GM21528 (cell line): ENCODE measurements around the gene NPPA.

ENCODE experiments used
- ATAC-seq: cut with Tn5 transposase; IDR thresholded peaks from one replicate; pipeline ENCODE4 v1.9.1; 2021; ENCODE audit warnings: mild to moderate bottlenecking, moderate library complexity; ENCODE audit not compliant: unreplicated experiment, low FRiP score

Gene NPPA

DNA sequence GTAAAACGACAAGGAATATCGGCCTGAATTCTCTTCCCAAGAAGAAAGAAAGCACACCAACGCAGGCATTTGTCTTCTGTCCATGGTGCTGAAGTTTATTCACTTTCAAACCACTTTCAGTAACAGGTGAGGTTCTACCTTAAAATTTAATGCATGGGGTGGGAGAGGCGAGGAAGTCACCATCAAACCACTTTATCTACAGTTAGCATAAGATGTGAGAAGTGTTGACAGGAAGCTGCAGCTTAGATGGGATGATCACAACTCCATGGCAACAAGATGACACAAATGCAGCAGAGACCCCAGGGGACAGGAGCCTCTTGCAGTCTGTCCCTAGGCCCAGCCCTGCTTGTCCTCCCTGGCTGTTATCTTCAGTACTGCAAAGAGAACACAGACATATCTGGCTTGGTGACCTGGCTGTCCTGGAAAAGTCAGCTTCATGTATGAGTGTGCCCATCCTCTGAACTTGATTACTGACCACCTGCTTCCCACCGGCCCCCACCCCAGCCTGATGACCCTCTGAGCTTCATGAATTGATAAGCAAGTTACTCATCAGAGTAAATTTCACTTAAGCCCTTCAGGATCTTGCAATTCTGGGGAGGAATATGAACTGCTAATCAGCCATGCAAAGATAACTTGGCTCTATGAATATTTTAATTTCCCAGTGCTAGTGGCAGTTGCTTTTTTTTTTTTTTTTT lies 1.8 kb downstream of the NPPA start:
- no peak for ATAC-seq

DNA sequence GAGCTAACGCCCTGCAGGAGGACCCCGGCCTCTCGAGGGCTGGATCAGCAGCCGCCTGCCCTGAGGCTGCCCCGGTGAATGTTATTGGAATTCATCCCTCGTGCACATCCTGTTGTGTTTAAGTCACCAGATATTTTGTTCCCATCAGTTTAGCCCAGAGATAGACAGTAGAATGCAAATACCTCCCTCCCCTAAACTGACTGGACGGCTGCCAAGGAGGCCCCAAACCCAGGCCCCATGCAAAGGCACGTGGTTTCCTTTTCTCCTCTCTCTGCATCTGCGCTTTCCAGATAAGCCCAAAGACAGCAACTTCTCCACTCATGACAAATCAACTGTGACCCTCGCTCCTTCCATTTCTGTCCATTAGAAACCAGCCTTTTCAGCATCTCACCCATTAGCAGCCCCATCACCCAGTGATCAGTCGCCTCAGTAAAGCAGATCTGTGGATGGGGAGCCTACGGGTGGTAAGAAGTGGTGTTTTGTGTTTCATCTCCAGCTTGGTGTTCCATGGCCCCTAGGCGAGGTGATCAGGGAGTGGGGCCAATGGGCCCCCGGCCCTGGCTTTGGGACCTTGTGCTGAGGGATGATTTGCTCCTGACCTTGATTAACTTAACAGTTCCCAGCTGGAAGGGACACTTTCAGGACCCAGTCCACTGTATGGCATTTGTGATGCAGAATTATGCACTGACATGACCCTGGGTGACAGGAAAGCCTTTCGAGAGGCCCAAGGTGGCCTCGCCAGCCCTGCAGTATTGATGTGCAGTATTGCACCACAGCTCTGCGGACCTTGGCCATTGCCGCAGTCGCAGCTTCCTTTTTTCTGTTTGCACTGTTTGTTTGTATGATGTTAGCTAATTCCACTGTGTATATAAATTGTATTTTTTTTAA lies 5.2 kb downstream of the NPPA start:
- ATAC-seq = no peak

DNA sequence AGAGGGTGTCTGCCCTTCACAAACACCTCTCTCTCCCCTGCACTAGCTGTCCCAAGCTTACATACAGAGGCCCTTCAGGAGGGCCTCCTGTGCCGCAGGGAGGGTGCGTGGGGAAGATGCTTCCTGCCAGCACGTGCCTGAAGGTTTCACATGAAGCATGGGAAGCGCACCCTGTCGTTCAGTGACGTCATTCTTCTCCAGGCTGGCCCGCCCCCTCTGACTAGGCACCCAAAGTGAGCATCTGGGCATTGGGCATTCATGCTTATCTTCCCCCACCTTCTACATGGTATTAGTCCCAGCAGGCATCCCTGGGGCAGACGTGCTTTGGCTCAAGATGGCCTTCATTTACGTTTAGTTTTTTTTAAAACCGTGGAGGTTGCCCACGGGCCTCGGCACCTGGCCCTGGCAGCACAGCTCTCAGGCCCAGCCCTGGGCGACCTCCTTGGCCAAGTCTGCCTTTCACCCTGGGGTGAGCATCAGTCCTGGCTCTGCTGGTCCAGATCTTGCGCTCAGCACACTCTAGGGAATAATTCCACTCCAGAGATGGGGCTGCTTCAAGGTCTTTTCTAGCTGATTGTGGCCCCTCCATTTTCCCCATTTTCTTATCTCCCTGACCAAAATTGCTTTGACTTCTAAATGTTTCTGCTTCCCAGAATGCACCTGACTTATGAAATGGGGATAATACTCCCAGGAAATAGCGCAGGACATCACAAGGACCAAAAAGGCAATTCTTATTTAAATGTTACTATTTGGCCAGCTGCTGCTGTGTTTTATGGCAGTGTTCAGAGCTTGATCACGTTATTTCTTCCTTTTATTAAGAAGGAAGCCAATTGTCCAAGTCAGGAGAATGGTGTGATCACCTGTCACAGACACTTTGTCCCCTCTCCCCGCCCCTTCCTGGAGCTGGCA lies 6.1 kb downstream of the NPPA start:
- no peak for ATAC-seq

DNA sequence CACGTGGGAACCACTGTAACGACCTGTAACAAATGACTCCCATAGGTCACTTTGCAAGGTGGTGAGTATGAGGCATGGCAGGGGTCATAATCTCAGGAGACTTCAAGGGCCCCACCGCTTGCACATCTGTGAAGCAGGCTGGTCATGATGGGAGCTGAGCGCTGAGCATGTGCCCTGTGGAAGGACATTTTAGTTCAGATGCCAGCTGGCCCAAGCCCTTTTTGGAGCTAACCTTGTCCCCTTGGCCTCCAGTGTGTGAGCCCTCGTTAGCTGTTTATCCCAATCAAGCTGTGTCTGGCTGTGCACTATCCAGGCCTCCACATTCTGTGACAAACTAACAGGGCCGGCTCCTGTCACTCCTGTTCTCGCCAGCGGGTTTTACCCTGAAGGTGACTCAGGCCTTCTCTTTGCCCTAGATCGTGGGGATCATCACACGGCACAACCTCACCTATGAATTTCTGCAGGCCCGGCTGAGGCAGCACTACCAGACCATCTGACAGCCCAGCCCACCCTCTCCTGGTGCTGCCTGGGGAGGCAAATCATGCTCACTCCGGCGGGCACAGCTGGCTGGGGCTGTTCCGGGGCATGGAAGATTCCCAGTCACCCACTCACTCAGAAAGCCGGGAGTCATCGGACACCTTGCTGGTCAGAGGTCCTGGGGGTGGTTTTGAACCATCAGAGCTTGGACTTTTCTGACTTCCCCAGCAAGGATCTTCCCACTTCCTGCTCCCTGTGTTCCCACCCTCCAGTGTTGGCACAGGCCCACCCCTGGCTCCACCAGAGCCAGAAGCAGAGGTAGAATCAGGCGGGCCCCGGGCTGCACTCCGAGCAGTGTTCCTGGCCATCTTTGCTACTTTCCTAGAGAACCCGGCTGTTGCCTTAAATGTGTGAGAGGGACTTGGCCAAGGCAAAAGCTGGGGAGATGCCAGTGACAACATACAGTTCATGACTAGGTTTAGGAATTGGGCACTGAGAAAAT lies 7.6 kb downstream of the NPPA start:
- ATAC-seq = no peak

DNA sequence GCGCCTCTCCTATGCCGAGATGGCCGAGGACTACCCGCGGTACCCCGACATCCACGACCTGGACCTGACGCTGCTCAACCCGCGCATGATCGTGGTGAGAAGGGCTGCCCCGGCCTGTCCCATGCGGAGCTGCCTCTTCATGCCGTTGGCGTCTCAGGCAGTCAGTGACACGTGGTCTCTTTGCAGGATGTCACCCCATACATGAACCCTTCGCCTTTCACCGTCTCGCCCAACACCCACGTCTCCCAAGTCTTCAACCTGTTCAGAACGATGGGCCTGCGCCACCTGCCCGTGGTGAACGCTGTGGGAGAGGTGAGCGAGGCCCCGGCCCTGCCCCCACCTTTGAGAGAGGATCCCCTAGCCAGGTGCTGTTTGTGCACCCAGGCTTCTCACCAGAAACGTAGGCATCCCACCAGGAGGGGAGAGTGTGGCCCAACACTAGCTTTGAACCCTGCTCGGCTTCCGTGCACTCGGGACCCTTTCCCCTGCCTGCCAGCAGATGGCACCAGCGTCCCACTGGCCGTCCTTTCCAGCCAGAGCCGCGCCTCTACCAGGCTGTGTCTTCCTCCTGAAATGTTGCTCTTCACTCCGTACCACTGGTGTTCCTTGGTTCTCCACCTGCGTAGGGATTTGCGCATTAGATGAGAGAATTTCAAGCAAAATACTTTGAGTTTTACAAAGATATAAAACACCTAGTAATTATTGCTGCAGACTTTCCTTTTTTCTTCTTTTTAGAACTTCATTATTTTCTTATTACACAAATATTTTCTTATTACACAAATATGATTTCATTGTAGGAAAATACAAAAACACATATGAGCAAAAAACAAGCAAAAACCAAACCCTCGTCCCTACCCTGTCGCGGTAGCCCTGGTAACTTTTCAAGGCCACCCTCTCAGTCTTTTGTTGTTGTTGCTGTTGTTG lies 9.0 kb downstream of the NPPA start:
- no peak for ATAC-seq

DNA sequence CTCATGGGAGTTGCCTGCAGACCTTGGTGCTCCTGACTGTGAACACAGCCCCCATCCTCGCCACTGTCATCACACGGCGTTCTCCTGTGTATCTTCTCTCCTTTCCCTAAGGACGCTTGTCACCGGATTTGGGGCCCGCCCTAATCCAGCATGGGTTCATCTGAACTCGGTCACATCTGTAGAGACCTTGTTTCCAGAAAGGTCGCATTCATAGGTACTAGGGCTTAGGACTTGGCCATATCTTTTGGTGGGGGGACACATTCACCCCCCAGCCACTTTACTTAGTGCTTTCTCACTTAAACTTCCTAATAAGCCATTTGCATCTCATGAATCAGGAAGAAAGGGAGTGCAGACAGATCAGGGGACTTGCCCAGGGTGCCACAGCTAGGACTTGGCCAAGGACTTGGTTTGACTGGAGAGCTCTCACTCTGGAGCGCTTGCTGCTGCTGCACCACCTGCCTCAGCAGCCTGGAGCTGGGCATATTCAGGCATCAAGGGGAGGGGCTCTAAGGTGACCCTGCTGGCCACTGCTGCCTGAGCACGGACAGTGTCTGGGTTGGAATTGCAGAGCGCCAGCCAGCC lies 9.7 kb downstream of the NPPA start:
- ATAC-seq = no peak

DNA sequence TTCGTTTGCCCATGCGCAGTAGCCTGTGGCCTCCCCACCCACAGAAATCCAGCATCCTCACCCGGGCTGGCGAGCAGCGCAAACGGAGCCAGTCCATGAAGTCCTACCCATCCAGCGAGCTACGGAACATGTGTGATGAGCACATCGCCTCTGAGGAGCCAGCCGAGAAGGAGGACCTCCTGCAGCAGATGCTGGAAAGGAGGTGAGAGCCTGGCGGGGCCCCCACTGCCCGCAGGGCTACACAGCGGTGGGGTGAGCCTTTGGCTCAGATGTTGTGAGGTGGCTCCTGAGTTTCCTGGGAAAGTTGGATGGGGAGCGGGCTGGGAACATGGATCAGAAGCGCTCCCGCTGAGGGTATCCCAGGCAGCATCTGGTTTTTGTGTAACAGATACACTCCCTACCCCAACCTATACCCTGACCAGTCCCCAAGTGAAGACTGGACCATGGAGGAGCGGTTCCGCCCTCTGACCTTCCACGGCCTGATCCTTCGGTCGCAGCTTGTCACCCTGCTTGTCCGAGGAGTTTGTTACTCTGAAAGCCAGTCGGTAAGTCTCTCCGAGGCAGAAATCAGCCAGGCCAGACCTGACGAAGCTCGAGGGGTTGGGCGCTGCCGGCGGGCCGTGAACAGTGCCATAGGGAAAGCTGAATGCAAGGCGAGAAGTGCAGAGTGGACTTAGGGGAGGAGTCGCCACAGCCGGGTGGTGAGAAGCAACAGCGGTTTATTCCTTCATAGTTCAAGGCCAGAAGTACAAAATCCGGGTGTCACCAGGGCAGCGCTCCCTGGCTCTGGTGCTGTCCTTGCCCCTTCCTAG lies 10.4 kb downstream of the NPPA start:
- no peak for ATAC-seq

DNA sequence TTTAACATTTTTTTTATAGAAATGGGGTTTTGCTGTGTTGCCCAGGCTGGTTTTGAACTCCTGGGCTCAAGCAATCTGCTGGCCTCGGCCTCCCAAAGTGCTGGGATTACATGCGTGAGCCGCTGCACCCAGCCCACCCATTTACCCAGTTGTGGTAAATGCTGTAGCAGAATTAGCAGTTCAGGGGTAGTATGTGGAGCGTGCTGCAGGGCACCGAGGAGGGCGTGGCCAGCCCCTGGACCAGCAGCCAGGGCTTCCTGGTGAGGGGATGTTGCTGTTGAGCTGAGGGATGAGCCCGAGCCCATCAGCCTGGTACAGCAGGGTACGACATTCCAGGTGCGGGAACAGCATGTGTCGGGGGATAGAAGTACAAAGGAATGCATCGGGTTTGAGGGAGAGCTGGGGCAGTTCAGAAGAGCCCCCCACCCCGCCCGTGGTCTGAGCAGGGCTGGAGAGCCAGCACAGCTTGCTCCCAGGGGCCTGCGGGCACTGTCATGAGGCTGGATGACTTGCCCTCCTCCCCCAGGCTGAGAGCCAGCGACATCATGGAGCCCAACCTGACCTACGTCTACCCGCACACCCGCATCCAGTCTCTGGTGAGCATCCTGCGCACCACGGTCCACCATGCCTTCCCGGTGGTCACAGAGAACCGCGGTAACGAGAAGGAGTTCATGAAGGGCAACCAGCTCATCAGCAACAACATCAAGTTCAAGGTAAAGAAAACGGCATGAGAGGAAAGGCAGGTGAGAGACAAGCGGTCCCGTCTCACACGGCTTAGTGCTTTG lies 11.9 kb downstream of the NPPA start:
- ATAC-seq = no peak

DNA sequence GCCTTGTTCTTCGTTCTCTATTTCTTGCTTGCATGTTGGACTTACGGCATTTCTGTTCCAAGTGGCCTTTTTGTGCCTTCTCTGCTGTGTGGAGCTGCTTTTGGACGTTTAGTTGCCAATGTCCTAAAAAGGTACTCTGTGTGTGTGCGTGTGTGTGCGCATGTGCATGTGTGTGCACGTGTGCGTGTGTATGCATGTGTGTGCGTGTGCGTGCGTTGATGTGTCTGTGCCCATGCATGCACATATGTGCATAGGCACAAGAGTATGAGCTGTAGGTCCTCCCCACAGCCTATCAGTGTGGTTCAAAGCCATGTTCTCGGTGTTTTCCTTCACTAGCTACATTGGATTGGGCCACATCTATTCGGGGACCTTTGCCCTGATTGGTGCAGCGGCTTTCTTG lies 13.7 kb downstream of the NPPA start:
- no peak for ATAC-seq

DNA sequence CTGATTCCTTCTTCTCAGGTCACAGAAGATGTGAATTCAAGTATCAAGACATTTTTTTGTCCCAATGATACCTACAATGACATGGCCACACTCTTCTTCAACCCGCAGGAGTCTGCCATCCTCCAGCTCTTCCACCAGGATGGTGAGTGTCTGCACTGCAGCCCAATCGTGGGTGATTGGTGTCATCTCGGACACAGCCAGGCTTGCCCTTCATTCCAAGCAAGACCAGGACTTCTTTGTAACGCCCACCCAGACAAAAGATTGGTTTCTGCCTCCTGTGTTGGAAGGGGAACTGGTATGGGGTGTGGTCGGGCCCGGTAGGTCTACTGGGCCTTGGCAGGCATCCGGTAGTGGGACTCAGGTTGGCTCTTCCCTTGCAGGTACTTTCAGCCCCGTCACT lies 14.1 kb downstream of the NPPA start:
- no peak for ATAC-seq

DNA sequence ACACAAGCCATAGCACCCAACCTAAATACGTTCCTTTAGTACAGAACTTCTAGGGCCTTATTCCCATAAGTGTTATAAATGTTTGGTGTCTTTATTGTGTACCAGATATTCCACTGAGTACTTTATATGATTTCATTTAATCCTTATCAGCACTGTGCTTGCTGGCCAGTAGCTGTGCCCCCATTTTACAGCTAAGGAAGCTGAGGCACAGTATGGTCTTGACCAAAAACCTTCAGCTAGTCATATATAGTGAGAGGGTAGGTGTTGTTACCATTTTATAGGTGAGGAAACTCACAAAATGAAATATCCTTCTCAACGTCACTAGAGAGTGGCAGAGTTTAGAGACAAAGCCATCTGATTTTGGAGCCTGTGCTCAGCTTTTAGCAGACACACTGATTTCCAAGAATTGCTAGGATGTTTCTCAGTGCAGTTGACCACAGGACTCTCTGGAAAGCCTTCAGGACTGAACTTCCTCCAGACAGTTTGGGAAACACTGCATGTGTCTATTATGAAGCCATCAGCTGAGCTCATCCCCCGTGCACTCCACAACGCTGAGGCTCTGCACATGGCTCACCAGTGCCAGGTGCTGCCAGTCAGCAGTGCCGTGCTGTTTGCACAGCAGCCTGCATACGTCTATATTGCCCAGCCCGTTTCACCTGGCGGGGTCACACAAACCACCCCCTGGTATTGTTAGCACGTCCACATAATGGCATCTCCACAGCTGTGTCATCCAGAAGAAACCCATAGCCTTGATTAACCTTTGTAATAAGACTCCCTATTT lies 15.4 kb downstream of the NPPA start:
- ATAC-seq = no peak

DNA sequence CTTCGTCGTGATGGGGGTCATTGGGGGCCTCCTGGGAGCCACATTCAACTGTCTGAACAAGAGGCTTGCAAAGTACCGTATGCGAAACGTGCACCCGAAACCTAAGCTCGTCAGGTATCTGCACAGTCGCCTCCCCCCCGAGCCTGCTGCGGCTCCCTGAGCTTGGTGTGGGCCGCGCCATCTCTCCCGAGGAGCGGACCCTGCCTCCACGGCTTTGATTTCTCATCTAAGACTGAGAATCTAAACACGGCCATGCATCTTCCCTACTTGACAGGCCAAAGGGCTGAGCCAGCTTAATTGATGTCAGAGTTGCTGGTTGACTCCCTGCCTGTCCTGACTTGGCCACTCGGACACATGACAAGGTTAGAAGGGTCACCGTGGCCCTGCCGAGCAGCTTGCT lies 19.1 kb downstream of the NPPA start:
- no peak for ATAC-seq

DNA sequence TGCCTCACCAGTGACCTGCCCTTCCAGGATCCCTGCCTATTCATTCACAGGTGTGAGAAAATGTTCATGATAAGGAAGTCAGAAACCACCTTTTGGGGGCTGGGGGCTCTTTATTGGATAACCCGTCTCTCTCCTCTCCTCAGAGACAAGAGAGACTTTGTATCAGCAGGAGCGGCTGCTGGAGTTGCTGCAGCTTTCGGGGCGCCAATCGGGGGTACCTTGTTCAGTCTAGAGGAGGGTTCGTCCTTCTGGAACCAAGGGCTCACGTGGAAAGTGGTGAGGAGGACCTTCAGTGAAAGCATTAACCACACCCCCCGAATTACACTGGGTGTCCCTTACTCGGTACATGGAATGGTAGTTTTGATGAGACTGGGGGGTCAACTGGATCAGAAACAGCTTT lies 20.6 kb downstream of the NPPA start:
- ATAC-seq = no peak

DNA sequence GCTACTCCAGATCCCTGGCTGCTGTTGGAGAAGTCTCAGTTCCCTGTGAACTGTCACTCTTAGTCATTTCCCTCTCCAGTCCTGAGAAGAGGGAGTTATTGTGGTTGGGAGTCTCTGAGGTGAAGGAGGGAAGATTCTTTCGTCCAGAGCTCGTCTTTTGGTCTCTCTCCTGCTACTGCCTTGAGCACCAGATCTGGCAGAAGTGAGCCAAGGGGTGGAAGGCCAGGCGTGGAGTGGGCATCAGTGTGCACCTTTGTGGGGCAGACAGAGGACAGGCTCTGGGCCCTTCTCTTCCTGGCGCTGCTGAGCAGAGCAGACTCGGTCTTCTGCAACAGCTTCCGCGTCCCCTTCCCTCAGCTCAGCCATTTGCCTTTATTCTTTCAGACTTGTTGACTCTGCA lies 22.5 kb downstream of the NPPA start:
- ATAC-seq = no peak

DNA sequence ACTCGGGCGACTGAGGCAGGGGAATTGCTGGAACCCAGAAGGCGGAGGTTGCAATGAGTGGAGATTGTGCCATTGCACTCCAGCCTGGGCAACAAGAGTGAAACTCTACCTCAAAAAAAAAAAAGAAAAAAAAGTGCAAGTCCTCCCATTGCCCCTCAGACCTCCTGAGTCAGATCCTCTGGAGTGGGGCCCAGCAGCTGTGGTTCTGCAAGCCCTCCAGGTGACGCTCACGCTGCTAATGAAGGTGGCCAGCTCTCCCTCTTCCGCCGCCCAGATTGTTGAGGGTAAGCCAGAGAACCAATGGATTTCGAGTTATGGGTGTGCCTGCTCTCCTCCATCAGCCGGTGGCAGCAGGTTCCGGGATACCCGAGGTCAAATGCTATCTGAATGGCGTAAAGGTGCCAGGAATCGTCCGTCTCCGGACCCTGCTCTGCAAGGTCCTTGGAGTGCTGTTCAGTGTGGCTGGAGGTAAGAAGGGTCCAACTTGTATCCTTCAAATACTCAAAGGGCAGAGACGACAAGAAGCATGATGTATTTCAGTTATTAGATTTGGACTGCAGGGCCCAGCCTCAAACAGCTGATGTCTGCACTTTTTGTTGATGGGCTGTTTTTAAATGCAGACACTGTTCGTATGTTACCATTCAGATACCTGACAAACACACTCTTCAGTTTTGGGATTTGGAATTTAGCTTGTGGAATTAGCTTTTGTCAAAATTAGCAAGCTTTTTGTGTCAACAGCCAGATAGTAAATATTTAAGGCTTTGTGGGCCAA lies 24.0 kb downstream of the NPPA start:
- no peak for ATAC-seq
